Keratinocyte (primary cell): ENCODE results near the gene CCN5.

ENCODE experiments used
- EZH2 ChIP-seq: IDR thresholded peaks from one replicate; pipeline ENCODE4 v1.6.1; 2012; ENCODE audit warnings: inconsistent platforms, mild to moderate bottlenecking, low read length, moderate library complexity
- TF ChIP-seq, protein P1 (sequence below), 3 experiments: IDR thresholded peaks in 1 of 3; conservative IDR thresholded peaks in 1 of 3; optimal IDR thresholded peaks in 1 of 3; 2 replicates in 2 of 3; 3 replicates in 1 of 3; pipeline versions ENCODE3 to v1.5.1; 2011; ENCODE audit warnings: low read length in 3 of 3, mild to moderate bottlenecking in 3 of 3, moderate library complexity in 2 of 3, control low read depth in 1 of 3, inconsistent platforms in 1 of 3; ENCODE audit not compliant: insufficient read depth in 2 of 3; ENCODE audit errors: extremely low read depth in 1 of 3

DNA sequence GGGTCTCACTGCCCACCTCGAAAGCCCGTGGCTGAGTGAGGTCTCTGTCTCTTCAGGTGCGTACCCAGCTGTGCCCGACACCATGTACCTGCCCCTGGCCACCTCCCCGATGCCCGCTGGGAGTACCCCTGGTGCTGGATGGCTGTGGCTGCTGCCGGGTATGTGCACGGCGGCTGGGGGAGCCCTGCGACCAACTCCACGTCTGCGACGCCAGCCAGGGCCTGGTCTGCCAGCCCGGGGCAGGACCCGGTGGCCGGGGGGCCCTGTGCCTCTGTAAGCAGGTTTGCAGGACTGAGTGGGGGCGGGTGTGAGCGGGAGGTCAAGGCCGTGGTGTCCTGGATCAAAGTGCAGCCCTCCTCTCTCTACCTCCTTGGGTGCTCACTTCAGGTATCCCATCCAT, 4.7 kb downstream of the CCN5 start:
- TF ChIP-seq, protein P1, sequence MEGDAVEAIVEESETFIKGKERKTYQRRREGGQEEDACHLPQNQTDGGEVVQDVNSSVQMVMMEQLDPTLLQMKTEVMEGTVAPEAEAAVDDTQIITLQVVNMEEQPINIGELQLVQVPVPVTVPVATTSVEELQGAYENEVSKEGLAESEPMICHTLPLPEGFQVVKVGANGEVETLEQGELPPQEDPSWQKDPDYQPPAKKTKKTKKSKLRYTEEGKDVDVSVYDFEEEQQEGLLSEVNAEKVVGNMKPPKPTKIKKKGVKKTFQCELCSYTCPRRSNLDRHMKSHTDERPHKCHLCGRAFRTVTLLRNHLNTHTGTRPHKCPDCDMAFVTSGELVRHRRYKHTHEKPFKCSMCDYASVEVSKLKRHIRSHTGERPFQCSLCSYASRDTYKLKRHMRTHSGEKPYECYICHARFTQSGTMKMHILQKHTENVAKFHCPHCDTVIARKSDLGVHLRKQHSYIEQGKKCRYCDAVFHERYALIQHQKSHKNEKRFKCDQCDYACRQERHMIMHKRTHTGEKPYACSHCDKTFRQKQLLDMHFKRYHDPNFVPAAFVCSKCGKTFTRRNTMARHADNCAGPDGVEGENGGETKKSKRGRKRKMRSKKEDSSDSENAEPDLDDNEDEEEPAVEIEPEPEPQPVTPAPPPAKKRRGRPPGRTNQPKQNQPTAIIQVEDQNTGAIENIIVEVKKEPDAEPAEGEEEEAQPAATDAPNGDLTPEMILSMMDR (optimal IDR thresholded peaks at IDR 0.05 in 1 of 3, IDR thresholded peaks at IDR 0.05 in 1 of 3, conservative IDR thresholded peaks at IDR 0.05 in 1 of 3; ENCODE audit: extremely low read depth in 1 of 3, insufficient read depth in 2 of 3, low read length in 3 of 3): no peak
- TF ChIP-seq EZH2: no peak
